Subcutaneous abdominal adipose tissue (tissue), 5 donors: ENCODE results near the gene ANKS1B.

Source experiments
- H3K27ac ChIP-seq: one replicate; pipeline ENCODE4 v1.7.0; 2013; ENCODE audit warnings: low read depth, mild to moderate bottlenecking, inconsistent platforms, low read length, moderate library complexity
- H3K27me3 ChIP-seq, 5 donors: one replicate each; pipeline ENCODE4 v1.7.0; 2013; ENCODE audit warnings: low read length in 5 of 5, inconsistent platforms in 1 of 5; ENCODE audit not compliant: control insufficient read depth in 5 of 5, insufficient read depth in 4 of 5
- H3K36me3 ChIP-seq, 5 donors: one replicate each; pipeline ENCODE4 v1.7.0; 2013; ENCODE audit warnings: low read length in 5 of 5; ENCODE audit not compliant: control insufficient read depth in 5 of 5, insufficient read depth in 5 of 5
- H3K4me1 ChIP-seq, 5 donors: one replicate each; pipeline ENCODE4 v1.7.0; 2013; ENCODE audit warnings: low read length in 5 of 5, mild to moderate bottlenecking in 3 of 5, moderate library complexity in 1 of 5; ENCODE audit not compliant: control insufficient read depth in 5 of 5, insufficient read depth in 5 of 5
- H3K4me3 ChIP-seq, 5 donors: one replicate each; pipeline ENCODE4 v1.7.0; 2013; ENCODE audit warnings: low read length in 5 of 5, low read depth in 1 of 5
- H3K9ac ChIP-seq, 5 donors: one replicate each; pipeline ENCODE4 v1.7.0; 2013; ENCODE audit warnings: low read length in 5 of 5, mild to moderate bottlenecking in 4 of 5, moderate library complexity in 3 of 5
- H3K9me3 ChIP-seq, 5 donors: one replicate each; pipeline ENCODE4 v1.7.0; 2013; ENCODE audit warnings: low read length in 5 of 5; ENCODE audit not compliant: control insufficient read depth in 5 of 5
- donor health status: healthy.
- donor health status: healthy.
- donor health status: healthy.
- donor health status: healthy.
- donor health status: healthy.

The ANKS1B gene

DNA sequence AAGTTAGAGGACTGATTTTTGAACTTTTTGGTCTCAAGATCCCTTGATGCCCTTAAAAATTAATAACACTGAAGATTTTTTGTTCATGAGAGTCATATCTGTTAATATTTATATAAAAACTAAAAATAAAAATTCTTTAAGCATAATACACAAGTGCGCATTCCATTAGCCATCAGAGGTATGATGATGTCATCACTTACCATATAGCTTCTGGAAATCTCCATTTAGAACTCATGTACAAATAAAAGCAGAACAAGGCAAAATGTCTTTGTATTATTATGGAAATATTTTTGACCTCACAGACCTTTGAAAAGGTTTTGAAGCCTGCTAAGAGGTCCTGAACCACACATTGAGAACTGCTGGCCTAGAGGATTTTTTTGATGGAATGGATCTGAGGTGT is 551.6 kb downstream of the ANKS1B start:
- H3K36me3 ChIP-seq = no peaks in the 10 kb centered on the region
- H3K9me3 ChIP-seq = no peaks in the 10 kb centered on the region
- no peak overlapping the region for H3K4me3 ChIP-seq
- peaks cover 0 to 6% (median 0%) of the 10 kb centered on the region in 5 donors for H3K4me1 ChIP-seq
- H3K9ac ChIP-seq = no peak overlapping the region
- H3K27ac ChIP-seq = no peak overlapping the region
- no peaks in the 10 kb centered on the region for H3K27me3 ChIP-seq

GRCh38 chr12:99431203-99431602 is 553.5 kb downstream of the ANKS1B start:
- H3K9ac ChIP-seq = no peak overlapping the region
- peaks cover 0 to 6% (median 0%) of the 10 kb centered on the region in 5 donors for H3K4me1 ChIP-seq
- H3K4me3 ChIP-seq = no peak overlapping the region
- H3K36me3 ChIP-seq = no peaks in the 10 kb centered on the region
- H3K27ac ChIP-seq = no peak overlapping the region
- H3K27me3 ChIP-seq = no peaks in the 10 kb centered on the region
- H3K9me3 ChIP-seq = no peaks in the 10 kb centered on the region

GRCh38 chr12:99427104-99427503 is 557.6 kb downstream of the ANKS1B start:
- H3K9me3 ChIP-seq = no peaks in the 10 kb centered on the region
- no peak overlapping the region for H3K27ac ChIP-seq
- peaks cover 0 to 6% (median 0%) of the 10 kb centered on the region in 5 donors for H3K4me1 ChIP-seq
- H3K4me3 ChIP-seq = no peak overlapping the region
- no peak overlapping the region for H3K9ac ChIP-seq
- no peaks in the 10 kb centered on the region for H3K36me3 ChIP-seq
- no peaks in the 10 kb centered on the region for H3K27me3 ChIP-seq

GRCh38 chr12:99418379-99418778 is 566.4 kb downstream of the ANKS1B start:
- Histone ChIP-seq H3K9me3 (peaks cover 0 to 3% (median 3%) of the 10 kb centered on the region in 5 donors), H3K4me1 (no peaks in the 10 kb centered on the region), H3K27me3 (no peaks in the 10 kb centered on the region), H3K4me3 (no peak overlapping the region), H3K9ac (no peak overlapping the region), H3K36me3 (no peaks in the 10 kb centered on the region), H3K27ac (no peak overlapping the region)

- Histone ChIP-seq H3K9ac (no peak overlapping the region), H3K4me3 (no peak overlapping the region), H3K27me3 (no peaks in the 10 kb centered on the region), H3K27ac (no peak overlapping the region), H3K4me1 (no peaks in the 10 kb centered on the region), H3K9me3 (peaks cover 0 to 11% (median 8%) of the 10 kb centered on the region in 5 donors), H3K36me3 (no peaks in the 10 kb centered on the region)
Measured at GRCh38 chr12:99413751-99414150, 571.0 kb downstream of the ANKS1B start.

- no peak overlapping the region for H3K9ac ChIP-seq
- H3K27me3 ChIP-seq = no peaks in the 10 kb centered on the region
- no peak overlapping the region for H3K4me3 ChIP-seq
- peaks cover 0 to 3% (median 0%) of the 10 kb centered on the region in 5 donors for H3K9me3 ChIP-seq
- H3K27ac ChIP-seq = no peak overlapping the region
- no peaks in the 10 kb centered on the region for H3K4me1 ChIP-seq
- H3K36me3 ChIP-seq = no peaks in the 10 kb centered on the region
Measured at GRCh38 chr12:99393763-99394162, 591.0 kb downstream of the ANKS1B start.

GRCh38 chr12:99392091-99392850 is 592.5 kb downstream of the ANKS1B start:
- H3K4me1 ChIP-seq = no peaks in the 10 kb centered on the region
- no peaks in the 10 kb centered on the region for H3K27me3 ChIP-seq
- no peak overlapping the region for H3K4me3 ChIP-seq
- H3K27ac ChIP-seq = no peak overlapping the region
- H3K9me3 ChIP-seq = no peaks in the 10 kb centered on the region
- H3K36me3 ChIP-seq = no peaks in the 10 kb centered on the region
- H3K9ac ChIP-seq = no peak overlapping the region

- no peaks in the 10 kb centered on the region for H3K36me3 ChIP-seq
- no peak overlapping the region for H3K27ac ChIP-seq
- no peaks in the 10 kb centered on the region for H3K9me3 ChIP-seq
- H3K9ac ChIP-seq = no peak overlapping the region
- no peak overlapping the region for H3K4me3 ChIP-seq
- H3K4me1 ChIP-seq = no peaks in the 10 kb centered on the region
- no peaks in the 10 kb centered on the region for H3K27me3 ChIP-seq
Measured at GRCh38 chr12:99390707-99391106, 594.0 kb downstream of the ANKS1B start.

DNA sequence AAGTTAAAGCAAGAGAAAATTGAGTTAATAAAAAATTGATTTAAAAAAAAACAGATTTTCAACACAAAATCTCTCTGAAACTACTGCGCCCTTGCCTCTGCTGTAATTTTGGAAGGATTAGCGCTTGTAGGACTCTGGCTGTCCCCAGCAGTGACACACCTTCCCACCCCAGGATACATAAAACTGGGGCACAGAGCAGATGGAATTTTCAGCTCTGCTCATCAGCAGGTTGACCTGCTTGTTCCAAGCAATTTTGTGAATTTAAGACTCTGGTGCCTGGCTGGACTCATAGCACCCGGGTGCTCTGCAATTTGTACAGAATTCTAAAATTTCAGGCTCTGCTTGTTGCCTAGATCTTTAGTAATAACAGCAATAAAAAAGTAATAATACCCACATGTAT is 595.0 kb downstream of the ANKS1B start:
- no peak overlapping the region for H3K27ac ChIP-seq

DNA sequence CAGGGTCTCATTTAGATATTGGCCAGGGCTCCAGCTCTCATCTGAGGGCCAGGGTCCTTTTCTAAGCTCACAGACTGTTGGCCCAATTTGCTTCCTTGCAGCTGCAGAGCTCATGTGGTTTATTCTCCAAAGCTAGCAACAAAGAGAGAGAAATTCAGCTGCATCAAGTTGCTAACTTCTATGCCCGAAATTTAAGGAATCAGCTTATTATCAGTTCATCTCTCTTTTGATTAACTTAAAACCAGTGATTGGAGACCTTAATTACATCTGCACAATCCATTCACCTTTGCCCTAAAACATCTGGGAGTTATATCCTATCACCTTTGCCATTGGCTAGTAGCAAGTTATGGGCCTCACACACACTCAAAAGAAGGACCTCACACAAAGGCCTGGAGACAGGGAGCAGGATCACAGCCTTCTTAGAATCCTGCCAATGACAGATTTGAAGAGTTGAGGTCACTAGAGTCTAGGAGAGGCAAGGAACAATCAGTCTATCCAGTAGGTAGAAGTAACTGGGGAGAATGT is 596.0 kb downstream of the ANKS1B start:
- Histone ChIP-seq H3K27me3 (no peaks in the 10 kb centered on the region), H3K9me3 (no peaks in the 10 kb centered on the region), H3K4me1 (no peaks in the 10 kb centered on the region), H3K9ac (no peak overlapping the region), H3K4me3 (no peak overlapping the region), H3K27ac (no peak overlapping the region), H3K36me3 (no peaks in the 10 kb centered on the region)

More for the DNA sequence above, 595.0 kb downstream of the ANKS1B start:
- no peaks in the 10 kb centered on the region for H3K4me1 ChIP-seq
- no peak overlapping the region for H3K9ac ChIP-seq
- no peak overlapping the region for H3K4me3 ChIP-seq
- no peaks in the 10 kb centered on the region for H3K27me3 ChIP-seq
- no peaks in the 10 kb centered on the region for H3K9me3 ChIP-seq
- H3K36me3 ChIP-seq = no peaks in the 10 kb centered on the region
